ENCODE data around the gene ZNF574.

Gene ZNF574

GRCh38 chr19:42059196-42059595 is 16.8 kb upstream of the ZNF574 start:
- Histone ChIP-seq H4K20me1 (ENCODE audit: control insufficient read depth, insufficient read depth, low read depth, low read length) (no peaks in the 10 kb centered on the region), H3K27me3 (ENCODE audit: control insufficient read depth, low read length) (no peaks in the 10 kb centered on the region), H3K4me3 (ENCODE audit: low read length) (no peak overlapping the region), H3K4me2 (ENCODE audit: low read length) (no peak overlapping the region), H3F3A (ENCODE audit: control insufficient read depth, insufficient read depth) (no peaks in the 10 kb centered on the region), H3K79me2 (ENCODE audit: control insufficient read depth, low read length) (no peaks in the 10 kb centered on the region), H3K9me2 (replicated peaks; ENCODE audit: control insufficient read depth, low read length) (no peaks in the 10 kb centered on the region), H3K9me3 (ENCODE audit: control insufficient read depth, insufficient read depth, low read length) (no peaks in the 10 kb centered on the region), H3K4me1 (ENCODE audit: control insufficient read depth, low read length) (no peaks in the 10 kb centered on the region), H3K36me3 (ENCODE audit: control insufficient read depth, low read length) (no peaks in the 10 kb centered on the region), H3K27ac (ENCODE audit: low read depth, low read length) (no peak overlapping the region)
- TF ChIP-seq CTCF (IDR thresholded peaks at IDR 0.05; ENCODE audit: low read depth, low read length, poor library complexity, severe bottlenecking) (no peak), EZH2phosphoT487 (IDR thresholded peaks at IDR 0.05; ENCODE audit: borderline replicate concordance, low read length) (no peak)

- H3K4me2 ChIP-seq (ENCODE audit: low read length) = no peak overlapping the region
- no peaks in the 10 kb centered on the region for H3K36me3 ChIP-seq (ENCODE audit: control insufficient read depth, low read length)
- no peaks in the 10 kb centered on the region for H3F3A ChIP-seq (ENCODE audit: control insufficient read depth, insufficient read depth)
- no peaks in the 10 kb centered on the region for H3K9me3 ChIP-seq (ENCODE audit: control insufficient read depth, insufficient read depth, low read length)
- H3K4me1 ChIP-seq (ENCODE audit: control insufficient read depth, low read length) = no peaks in the 10 kb centered on the region
- H3K4me3 ChIP-seq (ENCODE audit: low read length) = no peak overlapping the region
- no peaks in the 10 kb centered on the region for H3K9me2 ChIP-seq (replicated peaks; ENCODE audit: control insufficient read depth, low read length)
- H4K20me1 ChIP-seq (ENCODE audit: control insufficient read depth, insufficient read depth, low read depth, low read length) = no peaks in the 10 kb centered on the region
- H3K27ac ChIP-seq (ENCODE audit: low read depth, low read length) = no peak overlapping the region
- no peaks in the 10 kb centered on the region for H3K27me3 ChIP-seq (ENCODE audit: control insufficient read depth, low read length)
- no peaks in the 10 kb centered on the region for H3K79me2 ChIP-seq (ENCODE audit: control insufficient read depth, low read length)
- TF ChIP-seq EZH2phosphoT487 (IDR thresholded peaks at IDR 0.05; ENCODE audit: borderline replicate concordance, low read length) (no peak), CTCF (IDR thresholded peaks at IDR 0.05; ENCODE audit: low read depth, low read length, poor library complexity, severe bottlenecking) (no peak)
Measured at GRCh38 chr19:42060117-42060516, 15.8 kb upstream of the ZNF574 start.

- TF ChIP-seq CTCF (IDR thresholded peaks at IDR 0.05; ENCODE audit: low read depth, low read length, poor library complexity, severe bottlenecking) (no peak), EZH2phosphoT487 (IDR thresholded peaks at IDR 0.05; ENCODE audit: borderline replicate concordance, low read length) (no peak)
- Histone ChIP-seq H3K4me1 (ENCODE audit: control insufficient read depth, low read length) (no peaks in the 10 kb centered on the region), H3K4me2 (ENCODE audit: low read length) (no peak overlapping the region), H4K20me1 (ENCODE audit: control insufficient read depth, insufficient read depth, low read depth, low read length) (no peaks in the 10 kb centered on the region), H3K9me2 (replicated peaks; ENCODE audit: control insufficient read depth, low read length) (no peaks in the 10 kb centered on the region), H3K27me3 (ENCODE audit: control insufficient read depth, low read length) (peaks cover 6% of the 10 kb centered on the region), H3K27ac (ENCODE audit: low read depth, low read length) (no peak overlapping the region), H3K9me3 (ENCODE audit: control insufficient read depth, insufficient read depth, low read length) (no peaks in the 10 kb centered on the region), H3K36me3 (ENCODE audit: control insufficient read depth, low read length) (no peaks in the 10 kb centered on the region), H3F3A (ENCODE audit: control insufficient read depth, insufficient read depth) (no peaks in the 10 kb centered on the region), H3K4me3 (ENCODE audit: low read length) (no peak overlapping the region), H3K79me2 (ENCODE audit: control insufficient read depth, low read length) (no peaks in the 10 kb centered on the region)
Measured at GRCh38 chr19:42062381-42062780, 13.6 kb upstream of the ZNF574 start.

GRCh38 chr19:42064432-42064831 is 11.5 kb upstream of the ZNF574 start:
- H3K4me3 ChIP-seq (ENCODE audit: low read length) = no peak overlapping the region
- H3K27ac ChIP-seq (ENCODE audit: low read depth, low read length) = no peak overlapping the region
- H3K9me2 ChIP-seq (replicated peaks; ENCODE audit: control insufficient read depth, low read length) = no peaks in the 10 kb centered on the region
- peaks cover 12% of the 10 kb centered on the region for H3K4me1 ChIP-seq (ENCODE audit: control insufficient read depth, low read length)
- peaks cover 26% of the 10 kb centered on the region for H3K27me3 ChIP-seq (ENCODE audit: control insufficient read depth, low read length)
- H3F3A ChIP-seq (ENCODE audit: control insufficient read depth, insufficient read depth) = no peaks in the 10 kb centered on the region
- no peaks in the 10 kb centered on the region for H4K20me1 ChIP-seq (ENCODE audit: control insufficient read depth, insufficient read depth, low read depth, low read length)
- no peak overlapping the region for H3K4me2 ChIP-seq (ENCODE audit: low read length)
- no peaks in the 10 kb centered on the region for H3K79me2 ChIP-seq (ENCODE audit: control insufficient read depth, low read length)
- H3K9me3 ChIP-seq (ENCODE audit: control insufficient read depth, insufficient read depth, low read length) = no peaks in the 10 kb centered on the region
- H3K36me3 ChIP-seq (ENCODE audit: control insufficient read depth, low read length) = no peaks in the 10 kb centered on the region
- TF ChIP-seq EZH2phosphoT487 (IDR thresholded peaks at IDR 0.05; ENCODE audit: borderline replicate concordance, low read length) = no peak
- TF ChIP-seq CTCF (IDR thresholded peaks at IDR 0.05; ENCODE audit: low read depth, low read length, poor library complexity, severe bottlenecking) = no peak

Measured in DOHH2 (cell line).